ENCODE data around the gene DRAM2. TPM values are rescaled to one million over a fixed set of nuclear protein-coding genes. Genes with fewer than 3 reads are reported as not detected.

DRAM2 gene
- total RNA-seq, 1 donor from 2014 or later = 26.6 TPM

DNA sequence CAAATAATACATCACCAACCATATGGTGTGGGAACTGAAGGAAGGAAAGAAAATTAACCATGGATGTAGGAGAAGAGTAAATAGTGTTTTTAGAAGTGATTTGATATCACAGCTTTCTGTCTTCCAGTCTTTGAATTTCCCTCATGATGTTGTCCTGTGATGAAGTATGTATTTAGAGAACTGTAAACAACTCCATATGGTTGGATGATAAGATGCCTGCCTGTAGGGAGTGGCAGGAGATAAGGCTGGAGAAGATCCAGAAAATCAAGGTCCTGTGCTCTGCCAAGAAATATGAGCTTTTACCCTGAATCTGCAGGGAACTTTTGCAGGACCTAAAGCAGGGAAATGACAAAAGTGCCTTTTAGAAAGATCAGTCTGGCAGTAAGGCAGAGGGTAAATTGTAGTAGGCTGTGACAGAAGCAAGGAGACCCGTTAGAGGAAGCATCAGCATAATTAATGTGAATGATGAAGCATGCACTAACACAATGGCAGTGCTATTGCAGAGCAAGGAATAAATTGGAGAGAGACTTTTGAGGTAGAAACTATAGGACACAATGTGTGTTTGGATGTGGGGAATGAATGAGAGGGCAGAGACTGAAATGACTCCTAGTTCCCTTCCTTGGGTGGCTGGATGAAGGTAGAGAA is 22.1 kb upstream of the DRAM2 start:
- Mint-ChIP-seq H3K4me1 (ENCODE audit: low read depth) (peaks cover 5% of the 10 kb centered on the region), H3K4me3 (no peak overlapping the region), H3K27ac (no peak overlapping the region), H3K9me3 (no peaks in the 10 kb centered on the region), H3K36me3 (ENCODE audit: low read depth) (peaks cover 20% of the 10 kb centered on the region), H3K27me3 (ENCODE audit: insufficient read depth) (no peaks in the 10 kb centered on the region)
- DNase-seq (ENCODE audit: low spot score) = no peak
- intact Hi-C loops (cut with micrococcal nuclease) = no loop called here

DNA sequence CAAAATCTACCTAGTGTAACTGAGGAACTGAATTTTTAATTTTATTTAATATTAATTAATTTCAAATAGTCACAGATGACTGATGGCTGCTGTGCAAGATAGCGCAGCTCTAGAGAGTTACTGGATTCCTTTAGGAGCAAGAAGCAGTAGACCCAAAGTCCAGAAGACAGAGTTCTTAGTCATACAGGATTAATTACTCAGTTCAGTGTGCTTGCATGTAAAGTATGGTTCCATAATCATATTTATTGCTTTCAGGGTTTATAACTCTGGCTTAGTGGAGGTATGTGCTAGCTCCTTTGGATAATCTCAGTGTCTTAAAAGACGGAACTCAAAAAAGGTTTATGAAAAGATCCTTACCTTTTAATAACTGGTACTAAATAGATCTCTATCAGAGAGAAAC is 17.5 kb upstream of the DRAM2 start:
- intact Hi-C loops (cut with micrococcal nuclease) = no loop called here
- Mint-ChIP-seq H3K27ac (no peak overlapping the region), H3K4me1 (ENCODE audit: low read depth) (peaks cover 34% of the 10 kb centered on the region), H3K36me3 (ENCODE audit: low read depth) (peaks cover 44% of the 10 kb centered on the region), H3K27me3 (ENCODE audit: insufficient read depth) (no peaks in the 10 kb centered on the region), H3K9me3 (no peaks in the 10 kb centered on the region), H3K4me3 (no peak overlapping the region)
- DNase-seq (ENCODE audit: low spot score) = no peak

GRCh38 chr1:111154021-111154999 is 14.4 kb upstream of the DRAM2 start:
- peaks cover 59% of the 10 kb centered on the region for H3K36me3 Mint-ChIP-seq (ENCODE audit: low read depth)
- H3K4me3 Mint-ChIP-seq = no peak overlapping the region
- H3K4me1 Mint-ChIP-seq (ENCODE audit: low read depth) = peaks cover 57% of the 10 kb centered on the region
- no peaks in the 10 kb centered on the region for H3K27me3 Mint-ChIP-seq (ENCODE audit: insufficient read depth)
- no peak for DNase-seq (ENCODE audit: low spot score)
- no peak overlapping the region for H3K27ac Mint-ChIP-seq
- intact Hi-C loops (cut with micrococcal nuclease) = no loop called here
- H3K9me3 Mint-ChIP-seq = no peaks in the 10 kb centered on the region

- Mint-ChIP-seq H3K4me1 (ENCODE audit: low read depth) (peaks cover 68% of the 10 kb centered on the region), H3K4me3 (no peak overlapping the region), H3K36me3 (ENCODE audit: low read depth) (peaks cover 64% of the 10 kb centered on the region), H3K27me3 (ENCODE audit: insufficient read depth) (no peaks in the 10 kb centered on the region), H3K27ac (peak overlapping the region; percentile 37), H3K9me3 (no peaks in the 10 kb centered on the region)
- no peak for DNase-seq (ENCODE audit: low spot score)
- intact Hi-C loops (cut with micrococcal nuclease) = no loop called here
Observed at GRCh38 chr1:111151838-111152237, 11.9 kb upstream of the DRAM2 start.

- no peak overlapping the region for H3K27ac Mint-ChIP-seq
- H3K9me3 Mint-ChIP-seq = no peaks in the 10 kb centered on the region
- no peaks in the 10 kb centered on the region for H3K27me3 Mint-ChIP-seq (ENCODE audit: insufficient read depth)
- H3K4me3 Mint-ChIP-seq = no peak overlapping the region
- intact Hi-C loops (cut with micrococcal nuclease) = loop anchor here (10.0 kb wide), 1 partner anchor 274 kb away; the partner anchor contains the start of gene CD53
- no peak for DNase-seq (ENCODE audit: low spot score)
- H3K4me1 Mint-ChIP-seq (ENCODE audit: low read depth) = peaks cover 70% of the 10 kb centered on the region
- peaks cover 49% of the 10 kb centered on the region for H3K36me3 Mint-ChIP-seq (ENCODE audit: low read depth)
Observed at GRCh38 chr1:111148376-111148881, 8.5 kb upstream of the DRAM2 start.

DNA sequence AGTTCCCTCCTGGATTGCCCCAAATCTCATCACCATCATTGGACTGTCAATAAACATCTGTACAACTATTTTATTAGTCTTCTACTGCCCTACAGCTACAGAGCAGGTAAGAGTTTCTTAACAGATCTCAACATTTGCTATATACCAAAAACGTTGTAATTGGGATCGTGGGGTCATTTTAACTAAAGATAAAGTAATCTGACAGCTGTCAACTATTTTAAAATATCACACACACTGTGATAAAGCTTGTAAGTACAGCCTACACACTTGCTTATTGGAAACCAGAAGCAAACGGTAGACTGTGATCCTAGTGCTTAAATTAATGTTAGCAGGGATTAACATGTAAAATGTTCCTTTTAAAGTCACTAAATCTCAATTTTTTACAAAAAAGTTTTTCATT is 8.1 kb upstream of the DRAM2 start:
- H3K27ac Mint-ChIP-seq = no peak overlapping the region
- no peaks in the 10 kb centered on the region for H3K9me3 Mint-ChIP-seq
- no peak overlapping the region for H3K4me3 Mint-ChIP-seq
- no peaks in the 10 kb centered on the region for H3K27me3 Mint-ChIP-seq (ENCODE audit: insufficient read depth)
- intact Hi-C loops (cut with micrococcal nuclease) = loop anchor here (10.0 kb wide), 1 partner anchor 273 kb away; the partner anchor contains the start of gene CD53
- H3K36me3 Mint-ChIP-seq (ENCODE audit: low read depth) = peaks cover 47% of the 10 kb centered on the region
- no peak for DNase-seq (ENCODE audit: low spot score)
- H3K4me1 Mint-ChIP-seq (ENCODE audit: low read depth) = peaks cover 69% of the 10 kb centered on the region

DNA sequence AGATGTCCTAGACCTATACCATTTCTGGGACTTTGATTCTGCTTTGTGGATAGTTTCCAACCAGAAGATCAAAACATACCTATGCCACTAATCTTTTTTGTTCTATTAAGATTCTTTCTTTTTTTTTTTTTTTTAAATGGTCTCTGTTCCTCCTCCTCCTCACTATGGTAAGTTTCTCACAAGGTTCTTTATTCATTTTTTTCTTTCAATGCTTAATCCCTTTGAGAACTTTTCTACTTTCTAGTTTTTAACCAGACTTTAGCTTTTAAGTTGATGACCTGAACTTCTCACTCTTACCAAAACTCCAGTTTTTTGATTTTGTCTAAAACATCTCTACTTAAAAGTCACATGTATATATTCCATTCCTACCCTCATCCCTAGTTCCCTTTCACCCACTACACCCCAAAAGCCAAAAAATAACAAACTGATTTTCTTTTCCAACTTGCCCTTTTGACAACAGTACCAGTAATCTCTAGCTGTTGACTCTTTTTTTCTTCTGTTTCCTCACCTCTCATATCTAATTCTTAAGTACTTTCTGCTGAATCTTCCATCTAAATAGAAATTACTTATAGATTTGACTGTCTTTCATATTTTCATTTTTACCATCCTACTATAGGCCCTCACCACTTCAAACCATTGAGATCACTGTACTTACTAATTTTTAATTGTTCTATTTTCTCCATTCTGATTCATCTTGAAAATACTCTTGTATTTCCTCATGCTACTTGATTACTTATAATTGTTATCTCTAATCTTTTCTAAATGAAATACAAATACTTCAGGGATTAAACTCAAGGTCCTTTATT is 6.3 kb upstream of the DRAM2 start:
- H3K4me1 Mint-ChIP-seq (ENCODE audit: low read depth) = peaks cover 68% of the 10 kb centered on the region
- H3K27me3 Mint-ChIP-seq (ENCODE audit: insufficient read depth) = no peaks in the 10 kb centered on the region
- peaks cover 32% of the 10 kb centered on the region for H3K36me3 Mint-ChIP-seq (ENCODE audit: low read depth)
- DNase-seq (ENCODE audit: low spot score) = no peak
- H3K9me3 Mint-ChIP-seq = no peaks in the 10 kb centered on the region
- H3K27ac Mint-ChIP-seq = peak overlapping the region; percentile 88
- intact Hi-C loops (cut with micrococcal nuclease) = loop anchor here (10.0 kb wide), 1 partner anchor 271 kb away; the partner anchor contains the start of gene CD53
- H3K4me3 Mint-ChIP-seq = no peak overlapping the region

GRCh38 chr1:111145542-111145941 is 5.6 kb upstream of the DRAM2 start:
- H3K9me3 Mint-ChIP-seq = no peaks in the 10 kb centered on the region
- H3K4me1 Mint-ChIP-seq (ENCODE audit: low read depth) = peaks cover 69% of the 10 kb centered on the region
- H3K27me3 Mint-ChIP-seq (ENCODE audit: insufficient read depth) = no peaks in the 10 kb centered on the region
- peaks cover 31% of the 10 kb centered on the region for H3K36me3 Mint-ChIP-seq (ENCODE audit: low read depth)
- intact Hi-C loops (cut with micrococcal nuclease) = loop anchor here (10.0 kb wide), 1 partner anchor 271 kb away; the partner anchor contains the start of gene CD53
- DNase-seq (ENCODE audit: low spot score) = no peak
- H3K27ac Mint-ChIP-seq = peak overlapping the region; percentile 6
- no peak overlapping the region for H3K4me3 Mint-ChIP-seq

GRCh38 chr1:111142356-111142975 is 2.6 kb upstream of the DRAM2 start:
- peaks cover 57% of the 10 kb centered on the region for H3K4me1 Mint-ChIP-seq (ENCODE audit: low read depth)
- no peak for DNase-seq (ENCODE audit: low spot score)
- H3K4me3 Mint-ChIP-seq = no peak overlapping the region
- intact Hi-C loops (cut with micrococcal nuclease) = loop anchor here (5.0 to 10.0 kb wide), 4 partner anchors 260 to 615 kb away; partner anchors contain the start of genes CD53, DDX20 and KCNA3
- H3K27ac Mint-ChIP-seq = no peak overlapping the region
- peaks cover 21% of the 10 kb centered on the region for H3K36me3 Mint-ChIP-seq (ENCODE audit: low read depth)
- no peaks in the 10 kb centered on the region for H3K27me3 Mint-ChIP-seq (ENCODE audit: insufficient read depth)
- no peaks in the 10 kb centered on the region for H3K9me3 Mint-ChIP-seq

GRCh38 chr1:111141245-111142220 is 1.6 kb upstream of the DRAM2 start:
- no peak for DNase-seq (ENCODE audit: low spot score)
- H3K27ac Mint-ChIP-seq = no peak overlapping the region
- H3K27me3 Mint-ChIP-seq (ENCODE audit: insufficient read depth) = no peaks in the 10 kb centered on the region
- peak overlapping the region; percentile 100 for H3K4me3 Mint-ChIP-seq
- peaks cover 23% of the 10 kb centered on the region for H3K36me3 Mint-ChIP-seq (ENCODE audit: low read depth)
- H3K9me3 Mint-ChIP-seq = no peaks in the 10 kb centered on the region
- intact Hi-C loops (cut with micrococcal nuclease) = loop anchor here (2.0 to 10.0 kb wide), 6 partner anchors 81 to 616 kb away; partner anchors contain the start of genes CD53, DDX20, KCNA3 and RAP1A
- H3K4me1 Mint-ChIP-seq (ENCODE audit: low read depth) = peaks cover 50% of the 10 kb centered on the region

DNA sequence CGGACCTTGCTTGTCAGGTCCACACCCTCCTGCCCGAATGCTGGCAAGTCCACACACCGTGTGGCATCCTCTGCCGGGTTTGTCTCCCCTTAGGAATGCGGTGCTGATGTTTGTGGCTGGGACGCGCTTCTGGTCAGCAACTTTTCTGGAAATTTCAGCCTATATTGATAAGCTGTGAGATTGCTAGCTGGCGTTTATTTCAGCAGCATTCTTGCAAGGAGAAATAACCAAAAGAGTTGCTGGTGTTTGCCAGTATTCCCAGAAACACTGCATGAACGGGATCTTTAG is 731 bp upstream of the DRAM2 start:
- peak overlapping the region; percentile 16 for H3K27ac Mint-ChIP-seq
- no peaks in the 10 kb centered on the region for H3K9me3 Mint-ChIP-seq
- intact Hi-C loops (cut with micrococcal nuclease) = loop anchor here (1.0 to 10.0 kb wide), 8 partner anchors 60 to 617 kb away; partner anchors contain the start of genes ATP5PB, CD53, DDX20 and DENND2D
- peak overlapping the region; percentile 100 for H3K4me3 Mint-ChIP-seq
- no peak for DNase-seq (ENCODE audit: low spot score)
- peaks cover 23% of the 10 kb centered on the region for H3K36me3 Mint-ChIP-seq (ENCODE audit: low read depth)
- H3K27me3 Mint-ChIP-seq (ENCODE audit: insufficient read depth) = no peaks in the 10 kb centered on the region
- peaks cover 41% of the 10 kb centered on the region for H3K4me1 Mint-ChIP-seq (ENCODE audit: low read depth)
